Muscle layer of colon (tissue), 2 donors: Measurements from ENCODE around the gene MED13L.

Experiments used
- H3K27ac ChIP-seq: one replicate; pipeline ENCODE4 v1.7.0; 2013; ENCODE audit warnings: low read depth, mild to moderate bottlenecking, low read length, moderate library complexity
- H3K27me3 ChIP-seq, 2 donors: one replicate each; pipeline ENCODE4 v1.7.0; 2013; ENCODE audit warnings: low read length in 2 of 2, mild to moderate bottlenecking in 2 of 2; ENCODE audit not compliant: insufficient read depth in 2 of 2, control insufficient read depth in 1 of 2
- H3K36me3 ChIP-seq: one replicate; pipeline ENCODE4 v1.7.0; 2013; ENCODE audit warnings: mild to moderate bottlenecking, low read length; ENCODE audit not compliant: insufficient read depth
- H3K4me1 ChIP-seq: one replicate; pipeline ENCODE4 v1.7.0; 2013; ENCODE audit warnings: mild to moderate bottlenecking, low read length; ENCODE audit not compliant: insufficient read depth
- H3K4me3 ChIP-seq, 2 donors: one replicate each; pipeline ENCODE4 v1.7.0; 2013; ENCODE audit warnings: low read length in 2 of 2, low read depth in 1 of 2, mild to moderate bottlenecking in 1 of 2, moderate library complexity in 1 of 2
- H3K9ac ChIP-seq: one replicate; pipeline ENCODE4 v1.7.0; 2013; ENCODE audit warnings: low read length
- H3K9me3 ChIP-seq: one replicate; pipeline ENCODE4 v1.7.0; 2013; ENCODE audit warnings: mild to moderate bottlenecking, low read length
- donor health status: abdominal sarcoma.
- donor health status: Adenocarcinoma of cecum.

The MED13L gene

DNA sequence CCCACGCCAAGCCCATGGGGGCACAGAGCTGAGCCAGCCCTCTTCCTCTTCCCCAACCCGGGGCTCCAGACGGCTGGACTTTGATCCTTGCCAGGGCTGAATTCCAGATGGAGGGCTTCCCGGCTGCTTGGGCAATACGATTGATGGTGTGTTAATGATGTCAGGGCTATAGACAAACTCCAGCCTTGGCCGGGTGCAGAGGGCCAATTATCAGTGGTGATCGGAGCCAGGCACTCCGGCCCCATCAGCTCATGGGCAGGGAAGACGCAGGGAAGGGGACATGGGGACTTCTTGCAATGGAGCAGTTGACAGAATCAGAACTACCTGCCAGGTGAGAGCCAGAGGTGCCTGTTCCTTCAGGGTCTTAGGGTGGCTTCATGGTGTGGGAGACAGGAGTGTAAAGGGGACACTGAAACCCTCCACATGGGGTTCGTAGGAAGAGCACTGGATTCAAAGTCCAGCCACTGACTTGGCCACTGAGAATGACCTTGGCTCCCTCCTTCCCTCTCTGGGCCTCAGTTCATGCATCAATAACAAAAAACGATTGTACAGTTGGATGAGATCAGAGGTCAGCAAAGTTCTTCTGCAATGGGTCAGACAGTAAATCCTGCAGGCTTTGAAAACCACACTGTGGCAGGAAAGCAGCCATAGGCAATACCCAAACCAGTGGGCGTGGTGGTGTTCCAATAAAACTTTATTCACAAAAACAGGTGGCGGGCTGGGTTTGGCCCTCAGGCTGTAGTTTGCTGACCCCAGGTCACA, 333.7 kb downstream of the MED13L start:
- no peak overlapping the region for H3K9ac ChIP-seq
- H3K36me3 ChIP-seq: no peaks in the 10 kb centered on the region
- no peak overlapping the region for H3K4me3 ChIP-seq
- no peak overlapping the region for H3K27ac ChIP-seq
- no peaks in the 10 kb centered on the region for H3K4me1 ChIP-seq
- H3K9me3 ChIP-seq: no peaks in the 10 kb centered on the region
- no peaks in the 10 kb centered on the region for H3K27me3 ChIP-seq

DNA sequence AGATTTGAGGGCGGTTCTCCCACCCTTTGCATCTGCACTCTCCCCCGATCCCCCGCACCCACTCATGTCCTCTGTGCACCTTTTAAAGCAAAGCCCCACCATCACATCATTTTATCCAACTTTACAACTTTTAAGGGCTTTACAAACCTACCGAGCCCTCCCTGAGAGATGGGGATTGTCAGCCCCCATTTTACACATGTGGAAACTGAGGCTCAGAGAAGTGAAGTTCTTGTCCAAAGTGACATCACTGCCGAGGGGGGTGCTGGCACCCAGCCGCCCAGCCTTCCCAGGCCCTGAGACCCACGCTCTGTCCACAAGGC, 334.2 kb downstream of the MED13L start:
- Histone ChIP-seq H3K36me3 (no peaks in the 10 kb centered on the region), H3K4me3 (no peak overlapping the region), H3K27ac (no peak overlapping the region), H3K9me3 (no peaks in the 10 kb centered on the region), H3K27me3 (no peaks in the 10 kb centered on the region), H3K4me1 (no peaks in the 10 kb centered on the region), H3K9ac (no peak overlapping the region)

DNA sequence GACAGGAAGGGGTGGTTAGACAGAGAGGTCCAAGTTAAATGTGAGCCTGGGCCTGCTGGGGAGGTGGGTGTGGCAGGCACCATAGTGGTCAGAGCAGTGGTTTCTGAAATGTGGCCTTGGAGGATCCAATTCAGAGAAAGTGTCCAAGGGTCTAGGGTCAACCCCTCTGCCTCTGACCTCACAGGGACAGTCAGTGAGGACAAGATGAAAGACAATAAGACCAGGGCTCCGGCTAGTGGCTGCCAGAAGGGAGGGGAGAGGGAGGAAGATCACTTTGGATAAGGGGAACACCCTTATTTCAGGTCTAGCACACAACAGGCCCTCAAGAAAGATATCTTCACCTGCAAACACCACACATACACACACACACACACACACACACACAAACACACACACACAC, 335.1 kb downstream of the MED13L start:
- Histone ChIP-seq H3K4me3 (no peak overlapping the region), H3K36me3 (no peaks in the 10 kb centered on the region), H3K9me3 (no peaks in the 10 kb centered on the region), H3K27ac (no peak overlapping the region), H3K27me3 (no peaks in the 10 kb centered on the region), H3K9ac (no peak overlapping the region), H3K4me1 (no peaks in the 10 kb centered on the region)

DNA sequence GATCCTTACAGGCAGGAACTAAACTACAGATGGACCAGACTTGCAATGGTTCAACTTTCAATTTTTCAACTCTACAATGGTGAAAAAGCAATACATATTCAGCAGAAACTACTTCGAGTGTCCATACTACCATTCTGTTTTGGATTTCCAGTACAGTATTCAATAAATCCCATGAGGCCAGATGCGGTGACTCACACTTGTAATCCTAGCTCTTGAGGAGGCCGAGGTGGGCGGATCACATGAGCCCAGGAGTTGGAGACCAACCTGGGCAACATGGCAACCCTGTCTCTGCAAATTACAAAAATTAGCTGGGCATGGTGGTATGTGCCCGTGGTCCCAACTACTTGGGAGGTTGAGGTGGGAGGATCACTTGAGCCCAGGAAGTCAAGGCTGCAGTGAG, 336.1 kb downstream of the MED13L start:
- Histone ChIP-seq H3K27me3 (no peaks in the 10 kb centered on the region), H3K27ac (no peak overlapping the region), H3K9ac (no peak overlapping the region), H3K36me3 (no peaks in the 10 kb centered on the region), H3K9me3 (no peaks in the 10 kb centered on the region), H3K4me1 (no peaks in the 10 kb centered on the region), H3K4me3 (no peak overlapping the region)

DNA sequence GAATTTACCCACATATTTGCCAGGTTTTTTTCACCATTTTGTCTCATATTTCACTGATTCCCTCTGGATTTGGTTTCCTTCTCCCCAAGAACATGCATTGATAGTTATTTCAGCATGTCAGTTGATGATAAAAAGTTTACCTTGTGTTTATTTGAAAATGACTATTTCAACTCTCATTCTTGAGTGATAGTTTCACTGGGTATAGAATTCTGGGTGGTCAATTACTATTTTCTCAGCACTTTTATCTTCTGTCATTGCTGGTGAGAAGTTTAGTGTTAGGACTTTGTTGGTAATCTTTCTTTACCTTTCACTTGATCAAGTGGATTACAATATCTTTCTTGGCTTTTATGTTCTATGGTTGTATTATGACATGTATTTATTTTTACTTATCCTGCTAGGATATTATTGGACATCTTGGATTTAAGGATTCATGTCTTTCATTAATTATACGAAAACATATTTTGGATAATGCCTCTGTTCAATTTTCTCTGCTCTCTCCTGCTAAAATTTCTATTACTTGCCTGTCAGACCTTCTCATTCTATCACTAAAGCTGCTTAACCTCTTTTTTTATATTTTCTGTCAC, 338.6 kb downstream of the MED13L start:
- H3K36me3 ChIP-seq: no peaks in the 10 kb centered on the region
- H3K4me3 ChIP-seq: no peak overlapping the region
- H3K27me3 ChIP-seq: no peaks in the 10 kb centered on the region
- no peaks in the 10 kb centered on the region for H3K9me3 ChIP-seq
- no peaks in the 10 kb centered on the region for H3K4me1 ChIP-seq
- H3K27ac ChIP-seq: no peak overlapping the region
- H3K9ac ChIP-seq: no peak overlapping the region

DNA sequence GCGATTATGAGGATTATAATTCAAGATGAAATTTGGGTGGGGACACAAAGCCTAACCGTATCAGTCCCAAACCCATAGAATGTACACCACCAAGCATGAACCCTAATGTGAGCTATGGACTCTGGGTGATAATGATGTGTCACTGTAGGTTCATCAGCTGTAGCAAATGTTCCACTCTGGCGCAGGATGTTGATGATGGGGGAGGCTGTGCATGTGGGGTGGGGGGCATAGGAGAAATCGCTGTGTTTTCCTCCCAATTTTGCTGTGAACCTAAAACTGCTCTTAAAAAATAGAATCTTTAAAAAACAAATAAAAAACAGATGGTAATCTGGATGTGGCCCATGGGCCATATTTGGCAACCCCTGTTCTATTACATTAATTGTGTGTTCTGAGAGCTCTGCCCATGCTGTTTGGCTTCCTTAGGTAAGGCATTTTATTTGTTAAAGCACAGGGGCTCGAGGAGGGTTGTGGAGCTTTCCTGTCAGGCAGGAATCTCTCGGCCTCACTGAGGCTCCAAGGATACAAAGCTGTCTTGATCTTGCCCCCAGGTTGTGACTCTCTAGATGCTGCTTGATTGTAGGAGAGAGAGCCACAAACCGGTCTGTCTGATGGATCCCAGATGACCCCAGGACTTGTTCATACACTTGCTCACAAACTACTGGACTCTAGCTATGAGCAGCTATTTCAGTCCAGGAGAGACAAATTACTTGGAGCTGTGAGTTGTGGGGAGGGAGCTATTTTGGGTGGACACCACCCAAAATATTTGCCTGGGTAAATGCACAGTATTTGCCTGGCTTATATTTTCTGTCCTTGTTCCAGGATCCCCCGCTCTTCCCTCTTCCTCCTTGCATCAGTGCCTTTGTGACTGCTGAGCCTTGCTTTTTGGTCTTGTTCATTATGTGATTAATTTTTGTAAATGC, 340.2 kb downstream of the MED13L start:
- H3K4me1 ChIP-seq: no peaks in the 10 kb centered on the region
- no peak overlapping the region for H3K9ac ChIP-seq
- no peaks in the 10 kb centered on the region for H3K36me3 ChIP-seq
- no peak overlapping the region for H3K27ac ChIP-seq
- H3K4me3 ChIP-seq: no peak overlapping the region
- no peaks in the 10 kb centered on the region for H3K9me3 ChIP-seq
- H3K27me3 ChIP-seq: no peaks in the 10 kb centered on the region

DNA sequence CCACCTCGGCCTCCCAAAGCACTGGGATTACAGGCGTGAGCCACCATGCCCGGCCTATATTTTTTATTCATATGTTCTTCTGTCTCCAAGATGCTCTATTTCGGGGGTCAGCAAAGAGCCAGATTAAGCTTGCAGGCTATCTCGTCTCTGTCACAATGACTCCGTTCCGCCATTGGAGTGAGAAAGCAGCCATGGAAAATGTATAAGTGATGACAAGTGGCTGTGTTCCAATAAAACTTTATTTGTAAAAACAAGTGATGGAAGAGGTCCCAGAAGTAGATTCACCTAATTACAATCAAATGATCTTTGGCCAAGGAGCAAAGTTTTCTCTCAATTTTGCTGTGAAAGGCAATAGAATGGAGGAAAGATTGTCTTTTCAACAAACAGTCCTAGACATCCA, 342.6 kb downstream of the MED13L start:
- H3K4me1 ChIP-seq: no peaks in the 10 kb centered on the region
- no peak overlapping the region for H3K9ac ChIP-seq
- H3K9me3 ChIP-seq: no peaks in the 10 kb centered on the region
- H3K4me3 ChIP-seq: no peak overlapping the region
- no peaks in the 10 kb centered on the region for H3K27me3 ChIP-seq
- no peak overlapping the region for H3K27ac ChIP-seq
- no peaks in the 10 kb centered on the region for H3K36me3 ChIP-seq

DNA sequence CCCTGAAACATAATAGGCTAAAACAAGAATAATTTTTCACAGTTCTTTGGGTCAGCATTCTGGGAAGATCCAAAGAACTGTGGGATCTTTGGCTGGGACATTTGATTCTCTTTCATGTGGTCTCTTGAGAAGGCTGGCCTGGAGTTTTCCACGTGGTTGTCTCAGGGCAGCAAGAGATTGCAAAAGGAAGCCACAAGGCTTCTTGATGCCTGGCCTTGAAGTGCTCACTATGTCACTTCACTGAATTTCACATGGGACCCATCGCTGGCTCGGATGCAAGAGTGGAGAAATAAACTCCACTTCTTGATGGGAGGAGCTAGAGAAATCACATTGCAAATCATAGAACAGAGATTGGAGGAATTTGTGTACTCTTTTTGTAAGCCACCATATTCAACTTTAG, 343.4 kb downstream of the MED13L start:
- no peaks in the 10 kb centered on the region for H3K9me3 ChIP-seq
- H3K27me3 ChIP-seq: no peaks in the 10 kb centered on the region

DNA sequence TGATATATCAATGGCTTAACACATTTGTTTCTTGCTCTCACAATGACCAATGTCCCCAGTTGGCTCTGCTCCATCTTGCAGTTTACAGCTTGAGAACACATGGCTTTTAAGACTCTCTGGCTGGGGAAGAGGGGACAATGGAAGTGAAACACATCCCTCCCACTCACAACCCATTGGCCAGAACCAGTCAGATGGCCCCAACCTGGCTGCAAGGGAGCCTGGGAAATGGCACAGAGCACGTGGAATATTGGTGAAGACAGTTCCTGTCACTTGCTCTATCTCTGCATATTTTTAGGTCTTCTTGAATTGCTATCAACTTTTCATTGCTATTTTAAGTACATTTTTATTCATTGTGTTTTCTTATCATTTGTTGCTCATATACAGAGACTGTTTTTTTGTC, 345.4 kb downstream of the MED13L start:
- Histone ChIP-seq H3K4me3 (no peak overlapping the region), H3K36me3 (no peaks in the 10 kb centered on the region), H3K9ac (no peak overlapping the region), H3K9me3 (no peaks in the 10 kb centered on the region), H3K4me1 (no peaks in the 10 kb centered on the region), H3K27me3 (no peaks in the 10 kb centered on the region), H3K27ac (no peak overlapping the region)

More for the DNA sequence above, 343.4 kb downstream of the MED13L start:
- Histone ChIP-seq H3K27ac (no peak overlapping the region), H3K4me3 (no peak overlapping the region), H3K36me3 (no peaks in the 10 kb centered on the region), H3K9ac (no peak overlapping the region), H3K4me1 (no peaks in the 10 kb centered on the region)

DNA sequence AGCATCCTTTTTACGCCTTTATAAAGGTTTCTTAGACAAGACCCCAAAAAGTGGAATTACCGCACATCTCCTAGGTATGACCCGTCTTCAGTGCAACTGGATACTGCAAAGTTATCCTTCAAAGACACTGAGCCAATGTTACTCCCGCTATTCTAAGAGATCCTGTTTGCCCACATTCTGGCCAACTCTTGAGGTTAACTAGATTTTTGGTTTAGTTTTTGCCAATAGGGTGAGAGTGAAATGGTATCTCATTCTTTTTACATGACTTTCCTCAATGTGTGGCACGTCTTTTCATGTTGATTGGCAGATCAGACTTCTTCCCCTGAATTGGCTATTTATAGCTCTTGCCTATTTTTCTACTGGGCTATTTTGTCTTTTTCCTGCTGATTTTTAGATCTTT, 347.2 kb downstream of the MED13L start:
- Histone ChIP-seq H3K27me3 (no peaks in the 10 kb centered on the region), H3K9me3 (no peaks in the 10 kb centered on the region), H3K4me1 (no peaks in the 10 kb centered on the region), H3K9ac (no peak overlapping the region), H3K36me3 (no peaks in the 10 kb centered on the region), H3K27ac (no peak overlapping the region), H3K4me3 (no peak overlapping the region)

DNA sequence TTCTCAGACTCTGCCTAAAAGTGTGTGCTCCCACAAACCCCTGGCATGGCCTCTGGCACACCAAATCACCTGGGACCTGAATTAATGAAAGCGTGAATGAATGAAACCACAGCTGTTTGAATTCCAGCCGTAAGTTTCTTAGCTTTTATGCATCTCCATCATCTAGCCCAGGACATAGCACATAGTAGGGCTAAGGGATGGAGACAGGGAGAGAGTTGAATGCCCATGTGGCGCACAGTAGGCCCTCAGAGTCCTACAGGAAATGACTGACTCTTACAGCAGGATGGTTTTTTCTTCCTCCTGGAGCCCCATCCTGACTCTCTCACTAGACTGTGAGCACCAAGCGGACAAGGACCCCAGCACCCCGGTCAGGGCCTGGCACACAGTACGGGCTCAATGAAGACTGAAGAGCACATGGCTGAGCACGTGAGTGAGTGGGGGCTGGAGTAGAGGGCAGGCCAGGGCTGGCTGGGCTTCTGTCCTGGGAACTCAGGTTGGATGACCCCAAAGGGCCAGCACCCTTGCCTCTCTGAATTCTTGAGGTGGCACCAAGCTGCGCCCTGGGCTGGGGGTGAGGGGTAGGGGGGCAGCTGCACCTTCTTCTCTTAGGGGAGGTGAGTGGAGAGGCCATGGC, 351.3 kb downstream of the MED13L start:
- Histone ChIP-seq H3K27ac (no peak overlapping the region), H3K4me1 (no peaks in the 10 kb centered on the region), H3K36me3 (no peaks in the 10 kb centered on the region), H3K27me3 (peaks cover 0 to 7% of the 10 kb centered on the region in 2 donors), H3K9ac (no peak overlapping the region), H3K4me3 (no peak overlapping the region), H3K9me3 (no peaks in the 10 kb centered on the region)
